BLaER1 (cell line): ENCODE results near the gene DHRS4.
"Not testable (repeated sequence)": the region's sequence is repeated elsewhere in the genome, so short reads cannot be mapped to it uniquely, and the experiment has no call there.

Experiments used
- H3K27ac ChIP-seq: shearing (Covaris generic); formaldehyde crosslinking; 2 replicates; pipeline ENCODE4 v1.8.1; 2022
- H3K27me3 ChIP-seq: shearing (Covaris generic); formaldehyde crosslinking; 2 replicates; pipeline ENCODE4 v1.8.1; 2022
- H3K36me3 ChIP-seq: shearing (Covaris generic); formaldehyde crosslinking; 2 replicates; pipeline ENCODE4 v1.8.1; 2022
- H3K4me1 ChIP-seq: shearing (Covaris generic); formaldehyde crosslinking; 2 replicates; pipeline ENCODE4 v1.8.1; 2022
- H3K4me2 ChIP-seq: shearing (Covaris generic); formaldehyde crosslinking; 2 replicates; pipeline ENCODE4 v1.8.1; 2022
- H3K4me3 ChIP-seq: shearing (Covaris generic); formaldehyde crosslinking; 2 replicates; pipeline ENCODE4 v1.8.1; 2022
- H3K9ac ChIP-seq: shearing (Covaris generic); formaldehyde crosslinking; 2 replicates; pipeline ENCODE4 v1.8.1; 2022
- H3K9me3 ChIP-seq: shearing (Covaris generic); formaldehyde crosslinking; 2 replicates; pipeline ENCODE4 v1.8.1; 2022
- H4K20me1 ChIP-seq: shearing (Covaris generic); formaldehyde crosslinking; 2 replicates; pipeline ENCODE4 v1.8.1; 2022
- Cebpa-rat ChIP-seq: shearing (Covaris generic); IDR thresholded peaks from 2 replicates; pipeline ENCODE4 v1.8.1; 2022

Gene DHRS4

GRCh38 chr14:23990961-23991360 is 37.4 kb downstream of the DHRS4 start:
- peaks cover 18% of the 10 kb centered on the region for H3K4me1 ChIP-seq
- H3K36me3 ChIP-seq, H3K4me3 ChIP-seq, H3K9me3 ChIP-seq, H3K9ac ChIP-seq, H4K20me1 ChIP-seq, H3K27me3 ChIP-seq, H3K4me2 ChIP-seq, H3K27ac ChIP-seq: not testable (repeated sequence)

- H3K27ac ChIP-seq, H3K4me2 ChIP-seq, H3K9me3 ChIP-seq, H3K4me3 ChIP-seq, H3K9ac ChIP-seq, H3K27me3 ChIP-seq, H4K20me1 ChIP-seq, H3K36me3 ChIP-seq: not testable (repeated sequence)
- H3K4me1 ChIP-seq: peaks cover 17% of the 10 kb centered on the region
These were observed 39.5 kb downstream of the DHRS4 start for GRCh38 chr14:23993042-23993441.

GRCh38 chr14:23996009-23996408 is 42.4 kb downstream of the DHRS4 start:
- not testable (repeated sequence) for H3K4me2 ChIP-seq, H3K4me3 ChIP-seq, H3K27me3 ChIP-seq, H3K27ac ChIP-seq, H3K9ac ChIP-seq, H3K4me1 ChIP-seq, H3K36me3 ChIP-seq, H4K20me1 ChIP-seq, H3K9me3 ChIP-seq

GRCh38 chr14:23996825-23997224 is 43.3 kb downstream of the DHRS4 start:
- H3K27ac ChIP-seq, H3K4me3 ChIP-seq, H3K27me3 ChIP-seq, H3K9ac ChIP-seq, H3K4me1 ChIP-seq, H3K4me2 ChIP-seq, H4K20me1 ChIP-seq, H3K36me3 ChIP-seq, H3K9me3 ChIP-seq: not testable (repeated sequence)

GRCh38 chr14:23999640-24000039 is 46.1 kb downstream of the DHRS4 start:
- not testable (repeated sequence) for H3K36me3 ChIP-seq, H3K27ac ChIP-seq, H4K20me1 ChIP-seq, H3K4me2 ChIP-seq, H3K4me3 ChIP-seq, H3K9ac ChIP-seq, H3K27me3 ChIP-seq, H3K9me3 ChIP-seq, H3K4me1 ChIP-seq

- not testable (repeated sequence) for H3K9ac ChIP-seq, H3K4me1 ChIP-seq, H3K27ac ChIP-seq, H3K27me3 ChIP-seq, H3K4me3 ChIP-seq, H4K20me1 ChIP-seq, H3K9me3 ChIP-seq, H3K4me2 ChIP-seq, H3K36me3 ChIP-seq
These were observed 47.5 kb downstream of the DHRS4 start for GRCh38 chr14:24001078-24001477.

GRCh38 chr14:24001679-24002078 is 48.1 kb downstream of the DHRS4 start:
- H4K20me1 ChIP-seq, H3K27me3 ChIP-seq, H3K27ac ChIP-seq, H3K4me1 ChIP-seq, H3K9me3 ChIP-seq, H3K36me3 ChIP-seq, H3K4me3 ChIP-seq, H3K4me2 ChIP-seq, H3K9ac ChIP-seq: not testable (repeated sequence)

GRCh38 chr14:24006471-24006816 is 52.9 kb downstream of the DHRS4 start:
- peak overlapping the region; percentile 67 for H3K9ac ChIP-seq

GRCh38 chr14:24006817-24007652 is 53.5 kb downstream of the DHRS4 start:
- not testable (repeated sequence) for H3K9me3 ChIP-seq, H3K27me3 ChIP-seq, H4K20me1 ChIP-seq, H3K36me3 ChIP-seq
- Histone ChIP-seq H3K4me2 (peak overlapping the region; percentile 73), H3K4me3 (peak overlapping the region; percentile 70), H3K27ac (peak overlapping the region; percentile 68), H3K4me1 (peaks cover 22% of the 10 kb centered on the region), H3K9ac (peak overlapping the region; percentile 67)

More at GRCh38 chr14:24006471-24006816, 52.9 kb downstream of the DHRS4 start:
- peak overlapping the region; percentile 73 for H3K4me2 ChIP-seq
- H3K27ac ChIP-seq: peak overlapping the region; percentile 68
- H3K4me3 ChIP-seq: peak overlapping the region; percentile 70
- H3K4me1 ChIP-seq: peaks cover 22% of the 10 kb centered on the region
- H3K27me3 ChIP-seq, H3K9me3 ChIP-seq, H3K36me3 ChIP-seq, H4K20me1 ChIP-seq: not testable (repeated sequence)

GRCh38 chr14:24011051-24011450 is 57.5 kb downstream of the DHRS4 start:
- H3K36me3 ChIP-seq: peaks cover 4% of the 10 kb centered on the region
- H3K4me1 ChIP-seq: peaks cover 28% of the 10 kb centered on the region
- peak overlapping the region; percentile 18 for H3K4me2 ChIP-seq
- H4K20me1 ChIP-seq: no peaks in the 10 kb centered on the region
- no peaks in the 10 kb centered on the region for H3K9me3 ChIP-seq
- no peak overlapping the region for H3K4me3 ChIP-seq
- H3K9ac ChIP-seq: peak overlapping the region; percentile 15
- no peaks in the 10 kb centered on the region for H3K27me3 ChIP-seq
- no peak overlapping the region for H3K27ac ChIP-seq
- no peak for TF ChIP-seq Cebpa-rat

- not testable (repeated sequence) for H3K9me3 ChIP-seq, H3K4me3 ChIP-seq, H3K4me2 ChIP-seq, H4K20me1 ChIP-seq, H3K9ac ChIP-seq, H3K27ac ChIP-seq, H3K36me3 ChIP-seq, H3K27me3 ChIP-seq
- H3K4me1 ChIP-seq: peaks cover 28% of the 10 kb centered on the region
These were observed 59.2 kb downstream of the DHRS4 start for GRCh38 chr14:24012726-24013273.
